ENCODE data around the gene COL6A2. TPM values are rescaled to one million over a fixed set of nuclear protein-coding genes. Genes with fewer than 3 reads are reported as not detected.
"Not testable (repeated sequence)": the region's sequence is repeated elsewhere in the genome, so short reads cannot be mapped to it uniquely, and the experiment has no call there.

Gene COL6A2
- total and polyA plus RNA-seq, 8 donors = 362 to 647 (median 447) TPM

DNA sequence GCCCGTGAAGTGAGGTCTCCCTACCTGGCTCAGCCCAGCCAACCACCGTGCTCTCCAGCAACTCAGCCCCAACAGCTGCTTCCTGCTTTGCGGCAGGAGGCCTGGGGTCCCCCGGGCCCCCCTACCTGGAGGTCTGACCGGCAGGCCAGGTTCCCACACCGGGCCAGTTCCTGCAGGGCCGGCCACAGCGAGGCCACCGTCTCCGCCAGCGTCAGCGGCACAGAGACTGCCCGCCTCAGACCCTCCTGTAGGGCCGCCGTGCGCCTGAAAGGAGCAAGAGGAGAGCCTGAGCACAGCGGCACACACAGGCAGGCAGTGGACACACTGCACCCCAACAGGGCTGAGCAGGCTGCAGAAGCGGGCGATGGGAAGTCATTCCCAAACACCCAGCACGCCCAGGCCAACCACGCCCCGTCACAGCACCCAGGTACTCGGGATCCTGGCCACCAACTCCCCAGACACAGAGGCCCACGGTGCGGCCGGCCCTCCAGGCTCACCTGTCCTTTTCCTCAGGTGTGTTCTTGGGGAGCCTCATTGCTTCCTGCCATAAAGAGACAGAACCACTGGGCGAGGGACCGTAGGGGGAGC lies 40.6 kb downstream of the COL6A2 start:
- H3K27ac ChIP-seq = no peak overlapping the region
- intact Hi-C loops (cut with DNase I) = no loop called here
- H3K27me3 ChIP-seq = peaks cover 0 to 39% of the 10 kb centered on the region in 2 donors
- no peaks in the 10 kb centered on the region for H3K4me1 ChIP-seq
- no peak overlapping the region for H3K4me3 ChIP-seq
- ATAC-seq = no peak
- no peaks in the 10 kb centered on the region for H3K36me3 ChIP-seq
- peaks cover 0 to 3% of the 10 kb centered on the region in 2 donors for H3K9me3 ChIP-seq
- TF ChIP-seq, protein P1, sequence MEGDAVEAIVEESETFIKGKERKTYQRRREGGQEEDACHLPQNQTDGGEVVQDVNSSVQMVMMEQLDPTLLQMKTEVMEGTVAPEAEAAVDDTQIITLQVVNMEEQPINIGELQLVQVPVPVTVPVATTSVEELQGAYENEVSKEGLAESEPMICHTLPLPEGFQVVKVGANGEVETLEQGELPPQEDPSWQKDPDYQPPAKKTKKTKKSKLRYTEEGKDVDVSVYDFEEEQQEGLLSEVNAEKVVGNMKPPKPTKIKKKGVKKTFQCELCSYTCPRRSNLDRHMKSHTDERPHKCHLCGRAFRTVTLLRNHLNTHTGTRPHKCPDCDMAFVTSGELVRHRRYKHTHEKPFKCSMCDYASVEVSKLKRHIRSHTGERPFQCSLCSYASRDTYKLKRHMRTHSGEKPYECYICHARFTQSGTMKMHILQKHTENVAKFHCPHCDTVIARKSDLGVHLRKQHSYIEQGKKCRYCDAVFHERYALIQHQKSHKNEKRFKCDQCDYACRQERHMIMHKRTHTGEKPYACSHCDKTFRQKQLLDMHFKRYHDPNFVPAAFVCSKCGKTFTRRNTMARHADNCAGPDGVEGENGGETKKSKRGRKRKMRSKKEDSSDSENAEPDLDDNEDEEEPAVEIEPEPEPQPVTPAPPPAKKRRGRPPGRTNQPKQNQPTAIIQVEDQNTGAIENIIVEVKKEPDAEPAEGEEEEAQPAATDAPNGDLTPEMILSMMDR (IDR thresholded peaks at IDR 0.05) = no peak
- DNase-seq = peak in 1 of 4 donors; percentile 78

DNA sequence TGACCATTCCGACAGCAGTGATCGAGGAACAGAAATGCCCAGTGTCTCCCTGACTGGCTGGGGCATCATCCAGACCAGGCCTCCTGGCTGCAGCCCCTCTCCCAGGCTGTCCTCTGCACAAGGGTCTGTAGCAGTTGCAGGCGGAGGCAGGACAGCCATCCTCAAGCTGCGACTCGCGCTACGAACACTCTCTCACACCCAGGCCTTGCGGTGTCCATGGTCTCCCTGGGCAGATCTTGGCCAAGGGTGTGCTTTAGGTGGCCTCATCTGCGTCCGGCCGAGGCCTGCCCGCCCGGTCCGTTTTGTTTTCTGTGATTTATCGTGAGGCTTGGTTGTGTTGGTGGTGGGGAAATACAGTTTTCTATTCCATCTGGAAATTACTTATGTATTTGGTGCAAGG lies 41.8 kb downstream of the COL6A2 start:
- DNase-seq (peak in 1 of 4 donors; percentile 55), ATAC-seq (no peak)
- Histone ChIP-seq H3K4me3 (no peak overlapping the region), H3K36me3 (no peaks in the 10 kb centered on the region), H3K27ac (no peak overlapping the region), H3K27me3 (peaks cover 0 to 39% of the 10 kb centered on the region in 2 donors), H3K4me1 (peaks cover 0 to 6% of the 10 kb centered on the region in 2 donors), H3K9me3 (peaks cover 0 to 3% of the 10 kb centered on the region in 2 donors)
- TF ChIP-seq, protein P1 (IDR thresholded peaks at IDR 0.05) = no peak
- intact Hi-C loops (cut with DNase I) = no loop called here

DNA sequence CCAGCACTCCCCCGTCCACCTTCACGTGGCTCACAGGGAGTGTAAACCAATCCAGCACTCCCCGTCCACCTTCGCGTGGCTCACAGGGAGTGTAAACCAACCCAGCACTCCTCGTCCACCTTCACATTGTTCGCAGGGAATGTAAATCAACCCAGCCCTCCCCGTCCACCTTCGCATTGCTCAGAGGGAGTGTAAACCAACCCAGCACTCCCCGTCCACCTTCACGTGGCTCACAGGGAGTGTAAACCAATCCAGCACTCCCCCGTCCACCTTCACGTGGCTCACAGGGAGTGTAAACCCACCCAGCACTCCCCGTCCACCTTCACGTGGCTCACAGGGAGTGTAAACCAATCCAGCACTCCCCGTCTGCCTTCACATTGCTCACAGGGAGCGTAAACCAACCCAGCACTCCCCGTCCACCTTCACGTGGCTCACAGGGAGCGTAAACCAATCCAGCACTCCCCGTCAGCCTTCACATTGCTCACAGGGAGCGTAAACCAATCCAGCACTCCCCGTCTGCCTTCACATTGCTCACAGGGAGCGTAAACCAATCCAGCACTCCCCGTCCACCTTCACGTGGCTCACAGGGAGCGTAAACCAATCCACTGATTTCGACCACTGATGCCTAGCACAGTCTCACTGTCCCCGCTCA lies 42.6 kb downstream of the COL6A2 start:
- H3K4me3 ChIP-seq; intact Hi-C loops (cut with DNase I); ATAC-seq: not testable (repeated sequence)

DNA sequence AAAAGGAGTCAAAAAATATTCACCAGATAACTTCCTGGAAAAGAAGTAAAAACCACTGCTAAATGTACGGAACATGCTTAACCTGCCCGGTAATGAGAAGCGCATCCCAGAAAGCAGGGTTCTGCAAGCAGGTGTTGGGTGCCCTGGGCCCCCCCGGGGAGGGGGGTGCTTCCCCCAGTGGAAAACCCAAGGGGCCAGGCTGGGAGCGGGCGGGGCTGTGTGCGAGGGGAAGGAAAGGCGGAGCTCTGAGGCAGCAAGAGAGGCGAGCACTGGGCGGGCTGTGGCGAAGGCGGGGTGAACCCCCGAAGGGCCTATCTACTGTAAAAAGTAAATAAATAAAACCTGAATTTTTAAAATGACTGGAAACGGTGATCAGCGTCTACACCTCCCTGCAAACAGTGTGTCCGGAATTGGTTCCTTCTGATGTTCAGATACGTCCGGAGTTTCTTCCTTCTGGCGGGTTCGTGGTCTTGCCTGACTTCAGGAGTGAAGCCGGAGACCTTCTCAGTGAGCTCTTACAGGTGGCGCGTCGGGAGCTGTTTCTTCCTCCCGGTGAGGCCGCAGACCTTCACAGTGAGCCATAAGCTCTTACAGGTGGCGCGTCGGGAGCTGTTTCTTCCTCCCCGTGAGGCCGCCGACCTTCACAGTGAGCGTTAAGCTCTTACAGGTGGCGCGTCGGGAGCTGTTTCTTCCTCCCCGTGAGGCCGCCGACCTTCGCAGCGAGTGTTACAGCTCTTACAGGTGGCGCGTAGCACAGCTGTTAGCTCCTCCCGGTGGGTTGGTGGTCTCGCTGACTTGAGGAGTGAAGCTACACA lies 44.1 kb downstream of the COL6A2 start:
- intact Hi-C loops (cut with DNase I) = no loop called here

More for the DNA sequence above, 42.6 kb downstream of the COL6A2 start:
- not testable (repeated sequence) for H3K27ac ChIP-seq, H3K9me3 ChIP-seq, H3K36me3 ChIP-seq, H3K4me1 ChIP-seq
- peak in 1 of 4 donors; percentile 20 for DNase-seq
- peaks cover 0 to 39% of the 10 kb centered on the region in 2 donors for H3K27me3 ChIP-seq

More for the DNA sequence above, 44.1 kb downstream of the COL6A2 start:
- DNase-seq (peak in 1 of 4 donors; percentile 73), ATAC-seq (no peak)
- TF ChIP-seq, protein P1 (IDR thresholded peaks at IDR 0.05) = no peak
- Histone ChIP-seq H3K27ac (no peak overlapping the region), H3K9me3 (peaks cover 0 to 3% of the 10 kb centered on the region in 2 donors), H3K4me1 (peaks cover 0 to 6% of the 10 kb centered on the region in 2 donors), H3K36me3 (no peaks in the 10 kb centered on the region), H3K27me3 (peaks cover 0 to 32% of the 10 kb centered on the region in 2 donors), H3K4me3 (no peak overlapping the region)
